CD8-positive, alpha-beta memory T cell (primary cell): ENCODE measurements around the gene ZNF273. TPM values are rescaled to one million over a fixed set of nuclear protein-coding genes. Genes with fewer than 3 reads are reported as not detected.

ENCODE experiments used
- CTCF ChIA-PET: fragments of 350-600 bp; sonication (Branson Sonifier 250); formaldehyde crosslinking; loops from one replicate; lab custom pipeline; 2021; ENCODE audit warnings: antibody characterized with exemption; lab: Charles Lee
- POLR2A ChIA-PET: fragments of 350-600 bp; sonication (Branson Sonifier 250); formaldehyde crosslinking; loops from one replicate; lab custom pipeline; 2021; ENCODE audit warnings: antibody characterized with exemption; lab: Charles Lee
- DNase-seq, 5 donors: peaks; one replicate each; pipeline versions ENCODE4 v3.0.0 to v3.0.0-alpha.2; 2020 to 2022; ENCODE audit warnings: mixed read lengths in 1 of 5
- H3K27ac ChIP-seq: one replicate; pipeline ENCODE4 v1.7.0; 2013; ENCODE audit warnings: low read depth, mild to moderate bottlenecking, low read length, moderate library complexity
- H3K27me3 ChIP-seq: 2 replicates; pipeline ENCODE4 v1.7.0; 2013; ENCODE audit warnings: low read length, mild to moderate bottlenecking; ENCODE audit not compliant: insufficient read depth, poor library complexity, severe bottlenecking
- H3K36me3 ChIP-seq: 2 replicates; pipeline ENCODE4 v1.7.0; 2013; ENCODE audit warnings: mild to moderate bottlenecking, low read length, moderate library complexity; ENCODE audit not compliant: insufficient read depth
- H3K4me1 ChIP-seq: 2 replicates; pipeline ENCODE4 v1.7.0; 2013; ENCODE audit warnings: mild to moderate bottlenecking, low read length, moderate library complexity; ENCODE audit not compliant: insufficient read depth
- H3K4me3 ChIP-seq: 2 replicates; pipeline ENCODE4 v1.7.0; 2013; ENCODE audit warnings: mild to moderate bottlenecking, low read length
- H3K9me3 ChIP-seq: 2 replicates; pipeline ENCODE4 v1.7.0; 2013; ENCODE audit warnings: mild to moderate bottlenecking, low read length
- H3K27ac Mint-ChIP-seq, 8 donors: one replicate each; pipeline ENCODE4 v1.8.0; 2020 to 2021; ENCODE audit warnings: mixed read lengths in 8 of 8, mild to moderate bottlenecking in 6 of 8, inconsistent platforms in 3 of 8, moderate library complexity in 3 of 8
- H3K27me3 Mint-ChIP-seq, 2 donors: one replicate each; pipeline ENCODE4 v1.8.0; 2020 to 2021; ENCODE audit warnings: mixed read lengths in 2 of 2, mild to moderate bottlenecking in 1 of 2, moderate library complexity in 1 of 2
- H3K36me3 Mint-ChIP-seq, 3 donors: one replicate each; pipeline ENCODE4 v1.8.0; 2020 to 2021; ENCODE audit warnings: mixed read lengths in 3 of 3, inconsistent platforms in 1 of 3, mild to moderate bottlenecking in 1 of 3
- H3K4me1 Mint-ChIP-seq, 3 donors: one replicate each; pipeline ENCODE4 v1.8.0; 2020 to 2021; ENCODE audit warnings: mixed read lengths in 3 of 3, inconsistent platforms in 1 of 3, mild to moderate bottlenecking in 1 of 3
- H3K4me3 Mint-ChIP-seq, 7 donors: one replicate each; pipeline ENCODE4 v1.8.0; 2020 to 2021; ENCODE audit warnings: mixed read lengths in 7 of 7, mild to moderate bottlenecking in 6 of 7, moderate library complexity in 4 of 7, inconsistent platforms in 2 of 7
- H3K9me3 Mint-ChIP-seq, 5 donors: one replicate each; pipeline ENCODE4 v1.8.0; 2020 to 2022; ENCODE audit warnings: mixed read lengths in 5 of 5, mild to moderate bottlenecking in 3 of 5, moderate library complexity in 2 of 5, inconsistent platforms in 1 of 5
- polyA plus RNA-seq: library from polyadenylated mRNA; unstranded; fragments of 300-500 nt; fragmentation: Illumina TruSeq; gene quantifications from one replicate; pipeline ENCODE4 v1.2.3, GENCODE V29; 2021
- total RNA-seq, 2 experiments: library from RNA; stranded (reverse); gene quantifications; one replicate each; pipeline ENCODE4 v1.2.3, GENCODE V29; 2021

ZNF273 gene
- total and polyA plus RNA-seq, 3 experiments from 2014 or later, result 3.1 to 7.1 (median 6.8) TPM

DNA sequence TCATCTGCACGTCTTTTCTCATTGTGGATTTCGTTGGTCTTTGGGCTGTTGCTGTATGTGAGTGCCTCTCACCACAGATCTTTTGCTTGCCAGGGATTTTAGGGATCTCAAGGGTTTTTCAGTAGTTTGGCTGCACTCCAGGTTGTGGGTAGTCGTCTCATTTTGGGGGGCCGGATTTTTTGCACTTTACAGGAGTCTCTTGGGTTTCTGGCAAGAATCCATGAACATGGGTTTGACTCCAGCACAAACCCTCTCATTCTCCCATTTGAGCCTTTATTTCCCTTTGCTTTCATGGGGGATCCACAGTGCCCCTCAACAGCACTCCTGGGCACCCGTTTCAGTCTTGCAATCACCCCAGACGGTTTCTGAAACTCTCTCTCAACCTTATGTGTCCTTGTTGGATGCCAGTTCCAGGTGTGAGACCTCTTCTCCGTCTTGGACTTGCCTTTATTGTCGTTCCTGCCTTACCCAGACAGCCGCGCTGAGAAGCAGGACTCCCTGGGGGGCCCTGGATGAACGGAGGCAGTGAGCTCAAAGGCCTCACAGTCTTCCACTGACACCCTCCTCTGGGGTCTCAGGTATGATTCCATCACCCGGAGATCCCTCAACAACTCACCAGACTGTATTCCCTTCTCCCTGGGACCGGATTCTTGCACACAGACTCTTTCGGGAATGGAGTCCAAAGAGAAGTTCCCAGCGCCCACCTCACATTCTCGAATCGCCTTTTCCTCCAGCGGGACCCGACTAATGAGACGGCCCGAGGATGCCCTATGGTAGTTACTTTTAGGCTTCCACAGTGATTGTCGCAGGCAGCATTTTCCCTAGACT is 18.8 kb upstream of the ZNF273 start:
- ChIA-PET POLR2A (no interaction called here), CTCF (no interaction called here)
- no peaks in the 10 kb centered on the region for H3K27me3 ChIP-seq
- H3K4me1 Mint-ChIP-seq, result peaks cover 16 to 37% (median 22%) of the 10 kb centered on the region in 3 donors
- H3K9me3 ChIP-seq, result no peaks in the 10 kb centered on the region
- no peak for DNase-seq
- no peak overlapping the region for H3K27ac Mint-ChIP-seq
- H3K27me3 Mint-ChIP-seq, result peaks cover 51 to 82% of the 10 kb centered on the region in 2 donors
- H3K9me3 Mint-ChIP-seq, result peaks cover 0 to 3% (median 0%) of the 10 kb centered on the region in 5 donors
- H3K4me3 Mint-ChIP-seq, result peak overlapping the region in 2 of 7 donors; percentile 43 to 66
- H3K4me3 ChIP-seq, result no peak overlapping the region
- H3K27ac ChIP-seq, result no peak overlapping the region
- H3K36me3 ChIP-seq, result no peaks in the 10 kb centered on the region
- H3K4me1 ChIP-seq, result no peaks in the 10 kb centered on the region
- peaks cover 0 to 6% (median 2%) of the 10 kb centered on the region in 3 donors for H3K36me3 Mint-ChIP-seq

- H3K9me3 ChIP-seq, result no peaks in the 10 kb centered on the region
- no peak for DNase-seq
- H3K36me3 ChIP-seq, result no peaks in the 10 kb centered on the region
- Mint-ChIP-seq H3K36me3 (peaks cover 0 to 6% (median 2%) of the 10 kb centered on the region in 3 donors), H3K27ac (no peak overlapping the region), H3K4me3 (peak overlapping the region in 1 of 7 donors; percentile 43), H3K4me1 (peaks cover 16 to 42% (median 22%) of the 10 kb centered on the region in 3 donors), H3K27me3 (peaks cover 54 to 80% of the 10 kb centered on the region in 2 donors), H3K9me3 (peaks cover 0 to 3% (median 0%) of the 10 kb centered on the region in 5 donors)
- no peaks in the 10 kb centered on the region for H3K27me3 ChIP-seq
- no peak overlapping the region for H3K27ac ChIP-seq
- POLR2A ChIA-PET, result no interaction called here
- H3K4me3 ChIP-seq, result no peak overlapping the region
- H3K4me1 ChIP-seq, result no peaks in the 10 kb centered on the region
- CTCF ChIA-PET, result no interaction called here
These were observed 18.1 kb upstream of the ZNF273 start for GRCh38 chr7:64884913-64885370.

DNA sequence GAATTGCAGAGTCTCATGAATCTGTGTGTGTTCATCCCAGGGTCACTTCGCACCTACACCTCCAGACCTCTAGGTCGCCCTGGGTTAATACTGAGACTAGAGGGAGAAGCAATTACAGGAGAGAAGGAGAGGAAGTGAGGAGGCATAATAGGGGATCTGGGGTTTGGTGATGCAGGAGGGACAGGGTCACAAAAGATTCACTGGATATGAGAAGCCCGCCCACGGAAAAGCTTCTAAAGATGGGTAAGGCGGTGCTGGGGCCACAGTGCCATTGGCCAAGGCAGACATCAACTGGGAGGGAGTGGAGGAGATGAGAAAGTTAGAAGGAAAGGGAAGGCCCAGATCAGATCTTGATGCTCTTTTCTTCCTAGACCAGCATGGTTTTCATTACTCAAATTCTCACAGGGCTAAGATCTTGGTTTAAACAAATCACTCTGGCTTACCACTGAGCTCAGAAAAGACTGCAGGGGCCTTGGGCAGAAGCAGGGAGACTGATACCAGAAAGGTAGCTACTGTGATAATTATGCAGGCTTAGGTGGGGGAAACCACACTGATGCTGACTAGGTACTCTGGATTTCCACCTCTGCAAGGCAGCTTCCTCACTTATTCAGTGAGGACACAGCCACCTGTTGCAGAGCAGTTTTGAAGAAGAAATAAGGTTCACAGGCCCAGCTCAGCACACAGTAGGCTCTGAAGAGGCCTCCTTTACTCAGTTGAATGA is 17.4 kb upstream of the ZNF273 start:
- CTCF ChIA-PET, result no interaction called here
- Histone ChIP-seq H3K27me3 (no peaks in the 10 kb centered on the region), H3K4me3 (no peak overlapping the region), H3K4me1 (no peaks in the 10 kb centered on the region), H3K27ac (no peak overlapping the region), H3K9me3 (no peaks in the 10 kb centered on the region), H3K36me3 (no peaks in the 10 kb centered on the region)
- DNase-seq, result no peak
- POLR2A ChIA-PET, result no interaction called here
- peaks cover 0 to 6% (median 2%) of the 10 kb centered on the region in 3 donors for H3K36me3 Mint-ChIP-seq
- H3K9me3 Mint-ChIP-seq, result peaks cover 0 to 3% (median 0%) of the 10 kb centered on the region in 5 donors
- no peak overlapping the region for H3K27ac Mint-ChIP-seq
- peaks cover 16 to 42% (median 22%) of the 10 kb centered on the region in 3 donors for H3K4me1 Mint-ChIP-seq
- H3K27me3 Mint-ChIP-seq, result peaks cover 59 to 75% of the 10 kb centered on the region in 2 donors
- peak overlapping the region in 1 of 7 donors; percentile 6 for H3K4me3 Mint-ChIP-seq

DNA sequence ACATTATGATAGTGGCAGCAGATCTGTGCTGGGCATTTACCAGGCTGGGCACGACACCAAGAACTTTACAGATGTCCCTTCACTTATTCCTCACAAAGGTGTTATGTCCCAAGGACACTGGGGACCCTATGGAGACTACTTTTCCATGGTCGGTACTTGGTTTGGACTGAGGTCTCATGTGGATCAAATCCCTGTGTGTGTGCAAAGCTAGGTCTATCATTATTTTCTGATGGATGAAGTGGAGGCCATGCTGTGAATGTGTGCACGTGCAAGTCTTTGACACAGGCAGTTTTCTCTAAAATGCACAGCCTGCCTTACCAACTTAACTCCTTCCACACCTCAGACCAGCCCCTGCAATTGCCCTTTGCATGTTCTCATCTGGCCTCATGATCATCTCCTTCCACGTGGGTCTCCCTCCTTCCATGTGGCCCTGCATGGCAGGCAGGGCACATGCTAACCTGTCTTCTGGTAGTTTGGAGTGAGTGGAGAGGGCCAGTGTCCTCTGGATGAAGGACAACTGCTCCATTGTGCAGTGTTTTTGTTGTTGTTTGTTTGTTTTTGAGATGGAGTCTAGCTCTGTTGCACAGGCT is 16.0 kb upstream of the ZNF273 start:
- peaks cover 60 to 65% of the 10 kb centered on the region in 2 donors for H3K27me3 Mint-ChIP-seq
- Histone ChIP-seq H3K4me3 (no peak overlapping the region), H3K36me3 (no peaks in the 10 kb centered on the region), H3K27me3 (no peaks in the 10 kb centered on the region), H3K9me3 (no peaks in the 10 kb centered on the region), H3K27ac (no peak overlapping the region), H3K4me1 (no peaks in the 10 kb centered on the region)
- H3K36me3 Mint-ChIP-seq, result peaks cover 0 to 6% (median 2%) of the 10 kb centered on the region in 3 donors
- POLR2A ChIA-PET, result interaction anchor here (1.3 kb wide), 1 partner anchor 16 kb away, joined by 3 read pairs; the partner anchor contains the start of gene ZNF273
- no peak overlapping the region for H3K27ac Mint-ChIP-seq
- H3K9me3 Mint-ChIP-seq, result peaks cover 0 to 3% (median 0%) of the 10 kb centered on the region in 5 donors
- DNase-seq, result no peak
- CTCF ChIA-PET, result interaction anchor here (1.5 kb wide), 1 partner anchor 16 kb away, joined by 5 read pairs; the partner anchor contains the start of gene ZNF273
- peak overlapping the region in 4 of 7 donors; percentile 23 to 56 (median 32) for H3K4me3 Mint-ChIP-seq
- peaks cover 16 to 36% (median 22%) of the 10 kb centered on the region in 3 donors for H3K4me1 Mint-ChIP-seq

GRCh38 chr7:64887756-64888508 is 15.1 kb upstream of the ZNF273 start:
- peak overlapping the region in 5 of 8 donors; percentile 17 to 84 (median 72) for H3K27ac Mint-ChIP-seq

GRCh38 chr7:64888561-64888900 is 14.5 kb upstream of the ZNF273 start:
- H3K27ac Mint-ChIP-seq, result peak overlapping the region in 5 of 8 donors; percentile 56 to 84 (median 74)
- CTCF ChIA-PET, result interaction anchor here (0.7 to 1.5 kb wide), 4 partner anchors 9 to 15 kb away, joined by 3 to 5 read pairs (median 4); partner anchors contain the start of gene ZNF273
- Histone ChIP-seq H3K9me3 (no peaks in the 10 kb centered on the region), H3K36me3 (no peaks in the 10 kb centered on the region), H3K4me3 (peak overlapping the region; percentile 73), H3K27me3 (no peaks in the 10 kb centered on the region), H3K4me1 (no peaks in the 10 kb centered on the region), H3K27ac (no peak overlapping the region)
- POLR2A ChIA-PET, result interaction anchor here (1.3 kb wide), 1 partner anchor 14 kb away, joined by 3 read pairs; the partner anchor contains the start of gene ZNF273
- H3K9me3 Mint-ChIP-seq, result peaks cover 0 to 2% (median 0%) of the 10 kb centered on the region in 5 donors
- peak in 1 of 5 donors; percentile 10 for DNase-seq
- peaks cover 10 to 23% (median 16%) of the 10 kb centered on the region in 3 donors for H3K4me1 Mint-ChIP-seq
- peaks cover 0 to 6% (median 2%) of the 10 kb centered on the region in 3 donors for H3K36me3 Mint-ChIP-seq
- peaks cover 57 to 61% of the 10 kb centered on the region in 2 donors for H3K27me3 Mint-ChIP-seq
- peak overlapping the region; percentile 90 to 91 (median 91) for H3K4me3 Mint-ChIP-seq

More at GRCh38 chr7:64887756-64888508, 15.1 kb upstream of the ZNF273 start:
- Histone ChIP-seq H3K36me3 (no peaks in the 10 kb centered on the region), H3K27me3 (no peaks in the 10 kb centered on the region), H3K27ac (no peak overlapping the region), H3K9me3 (no peaks in the 10 kb centered on the region), H3K4me1 (no peaks in the 10 kb centered on the region), H3K4me3 (peak overlapping the region; percentile 73)
- H3K9me3 Mint-ChIP-seq, result peaks cover 0 to 2% (median 0%) of the 10 kb centered on the region in 5 donors
- peak; percentile 20 to 65 (median 39) for DNase-seq
- peak overlapping the region; percentile 90 to 91 (median 91) for H3K4me3 Mint-ChIP-seq
- CTCF ChIA-PET, result interaction anchor here (0.7 to 1.5 kb wide), 4 partner anchors 9 to 16 kb away, joined by 3 to 5 read pairs (median 4); partner anchors contain the start of gene ZNF273
- peaks cover 61 to 66% of the 10 kb centered on the region in 2 donors for H3K27me3 Mint-ChIP-seq
- POLR2A ChIA-PET, result interaction anchor here (0.6 to 1.3 kb wide), 2 partner anchors 15 to 421 kb away, joined by 3 read pairs; partner anchors contain the start of gene ZNF273
- H3K36me3 Mint-ChIP-seq, result peaks cover 0 to 6% (median 2%) of the 10 kb centered on the region in 3 donors
- H3K4me1 Mint-ChIP-seq, result peaks cover 10 to 28% (median 17%) of the 10 kb centered on the region in 3 donors
